HCT116 (cell line): ENCODE measurements around the gene WIPF3. TPM values are rescaled to one million over a fixed set of nuclear protein-coding genes. Genes with fewer than 3 reads are reported as not detected.

Experiments
- ATAC-seq: fragments of 200-7000 bp; cut with Tn5 transposase; 2 replicates; pipeline ENCODE4 v1.9.1; 2020; ENCODE audit warnings: mild to moderate bottlenecking, moderate library complexity
- BruUV-seq: library from RNA; stranded (reverse); fragments of 400-500 nt; replicated peaks from 2 replicates; lab custom pipeline; 2021; lab: Mats Ljungman, UMichigan
- CTCF ChIA-PET: fragments of 300-600 bp; sonication (Branson Sonifier 250); formaldehyde crosslinking; loops from one replicate; lab custom pipeline; 2021; ENCODE audit warnings: antibody characterized with exemption; lab: Charles Lee
- POLR2A ChIA-PET: fragments of 300-600, 350-600 bp; sonication (Branson Sonifier 250); formaldehyde crosslinking; loops from one replicate; lab custom pipeline; 2021; ENCODE audit warnings: antibody characterized with exemption; lab: Charles Lee
- RAD21 ChIA-PET, 2 experiments: fragments of 300-600 bp; sonication (Branson Sonifier 250); formaldehyde crosslinking; loops; one replicate each; lab custom pipeline; 2023; ENCODE audit warnings: low total read pairs in 2 of 2; ENCODE audit not compliant: uncharacterized antibody in 2 of 2, unreplicated experiment in 2 of 2, low non-redundant PET in 1 of 2; lab: Charles Lee
- DNase-seq: peaks from one replicate; pipeline ENCODE4 v3.0.0-alpha.2; 2010; ENCODE audit warnings: low read depth, low spot score
- H2AFZ ChIP-seq: fragments of 200-600 bp; shearing (Covaris generic), sonication (generic); 2 replicates; pipeline ENCODE4 v1.6.1; 2017; ENCODE audit warnings: low read depth, mixed run types, mixed read lengths, antibody characterized with exemption, low read length; ENCODE audit not compliant: poor library complexity, severe bottlenecking
- H3K27ac ChIP-seq: 2 replicates; pipeline ENCODE4 v1.5.1; 2012; ENCODE audit warnings: low read depth, low read length
- H3K27me3 ChIP-seq: fragments of 200-600 bp; sonication (generic); 2 replicates; pipeline ENCODE4 v1.6.1; 2016; ENCODE audit warnings: mixed run types, low read length, mixed read lengths; ENCODE audit not compliant: insufficient read depth
- H3K36me3 ChIP-seq, 2 experiments: fragments of 200-500 bp in 1 of 2; fragments of 200-600 bp in 1 of 2; sonication (Bioruptor generic) in 1 of 2; sonication (generic) in 1 of 2; 2 replicates each; pipeline versions ENCODE4 v1.5.1 to v1.6.1; 2014 to 2016; ENCODE audit warnings: low read length in 2 of 2, inconsistent platforms in 1 of 2, mixed read lengths in 1 of 2, mixed run types in 1 of 2; ENCODE audit not compliant: insufficient read depth in 2 of 2, control insufficient read depth in 1 of 2
- H3K4me1 ChIP-seq, 2 experiments: fragments of 200-600 bp in 1 of 2; sonication (generic) in 1 of 2; 2 replicates each; pipeline versions ENCODE4 v1.5.1 to v1.6.1; 2012 to 2017; ENCODE audit warnings: low read length in 2 of 2, inconsistent platforms in 1 of 2, mild to moderate bottlenecking in 1 of 2, mixed read lengths in 1 of 2, mixed run types in 1 of 2, moderate library complexity in 1 of 2; ENCODE audit not compliant: insufficient read depth in 2 of 2, control insufficient read depth in 1 of 2
- H3K4me2 ChIP-seq: fragments of 200-600 bp; sonication (generic); 2 replicates; pipeline ENCODE4 v1.6.1; 2017; ENCODE audit warnings: mixed run types, low read length, mixed read lengths
- H3K4me3 ChIP-seq, 2 experiments: fragments of 200-600 bp in 1 of 2; sonication (generic) in 1 of 2; replicated peaks in 1 of 2; 2 replicates each; pipeline ENCODE4 v1.5.1; 2011 to 2016; ENCODE audit warnings: low read length in 2 of 2, control low read depth in 1 of 2, low read depth in 1 of 2, mild to moderate bottlenecking in 1 of 2, mixed read lengths in 1 of 2, mixed run types in 1 of 2
- H3K79me2 ChIP-seq: fragments of 200-600 bp; sonication (generic); 2 replicates; pipeline ENCODE4 v1.6.1; 2017; ENCODE audit warnings: mild to moderate bottlenecking, mixed run types, low read length, moderate library complexity, mixed read lengths; ENCODE audit not compliant: insufficient read depth
- H3K9ac ChIP-seq: fragments of 200-600 bp; sonication (generic); 2 replicates; pipeline ENCODE4 v1.6.1; 2016; ENCODE audit warnings: low read length, mixed read lengths
- H3K9me2 ChIP-seq: fragments of 200-600 bp; sonication (generic), shearing (Covaris generic); 2 replicates; pipeline ENCODE4 v1.6.1; 2017; ENCODE audit warnings: mixed run types, mild to moderate bottlenecking, moderate library complexity; ENCODE audit not compliant: insufficient read depth
- H3K9me3 ChIP-seq, 2 experiments: fragments of 200-500 bp in 1 of 2; fragments of 200-600 bp in 1 of 2; sonication (Bioruptor generic) in 1 of 2; sonication (generic) in 1 of 2; 2 replicates each; pipeline ENCODE4 v1.6.1; 2014 to 2017; ENCODE audit warnings: low read length in 2 of 2, mixed read lengths in 2 of 2, inconsistent platforms in 1 of 2, low read depth in 1 of 2, mild to moderate bottlenecking in 1 of 2, mixed run types in 1 of 2, moderate library complexity in 1 of 2; ENCODE audit not compliant: control insufficient read depth in 1 of 2, insufficient read depth in 1 of 2
- H4K20me1 ChIP-seq: fragments of 200-600 bp; sonication (generic), shearing (Covaris generic); 2 replicates; pipeline ENCODE4 v1.6.1; 2017; ENCODE audit warnings: mixed run types, mild to moderate bottlenecking, moderate library complexity; ENCODE audit not compliant: insufficient read depth
- ATF3 ChIP-seq: IDR thresholded peaks from 2 replicates; pipeline ENCODE4 v1.6.1; 2012
- CBX3 ChIP-seq: IDR thresholded peaks from 2 replicates; pipeline ENCODE4 v1.6.1; 2012; ENCODE audit warnings: low read depth
- CEBPB ChIP-seq: IDR thresholded peaks from 2 replicates; pipeline ENCODE4 v1.6.1; 2012; ENCODE audit warnings: low read depth
- CTCF ChIP-seq, 3 experiments: fragments of 200-600 bp in 1 of 3; sonication (generic) in 1 of 3; IDR thresholded peaks in 2 of 3; conservative IDR thresholded peaks in 1 of 3; 2 replicates each; pipeline ENCODE4 v1.5.1; 2012 to 2017; ENCODE audit warnings: low read depth in 2 of 3, low read length in 2 of 3, antibody characterized with exemption in 1 of 3, borderline replicate concordance in 1 of 3, control low read depth in 1 of 3, mild to moderate bottlenecking in 1 of 3, mixed read lengths in 1 of 3, mixed run types in 1 of 3, moderate library complexity in 1 of 3; ENCODE audit not compliant: insufficient read depth in 1 of 3
- EZH2 ChIP-seq: fragments of 200-600 bp; sonication (generic); IDR thresholded peaks from 2 replicates; pipeline ENCODE4 v1.6.1; 2017; ENCODE audit warnings: antibody characterized with exemption, mixed run types
- JUND ChIP-seq: IDR thresholded peaks from 2 replicates; pipeline ENCODE4 v1.6.1; 2012
- POLR2AphosphoS5 ChIP-seq: IDR thresholded peaks from 2 replicates; pipeline ENCODE4 v1.6.1; 2011; ENCODE audit warnings: mild to moderate bottlenecking, low read depth, low read length, moderate library complexity
- RAD21 ChIP-seq: IDR thresholded peaks from 2 replicates; pipeline ENCODE4 v1.6.1; 2012; ENCODE audit warnings: low read depth, mild to moderate bottlenecking
- REST ChIP-seq: IDR thresholded peaks from 2 replicates; pipeline ENCODE4 v1.6.1; 2012; ENCODE audit warnings: low read depth
- SIN3A ChIP-seq: IDR thresholded peaks from 2 replicates; pipeline ENCODE4 v1.6.1; 2012; ENCODE audit warnings: low read depth
- SP1 ChIP-seq: IDR thresholded peaks from 2 replicates; pipeline ENCODE4 v1.6.1; 2012; ENCODE audit warnings: low read depth
- SRF ChIP-seq: IDR thresholded peaks from 2 replicates; pipeline ENCODE4 v1.6.1; 2012; ENCODE audit warnings: low read depth
- TCF7L2 ChIP-seq: IDR thresholded peaks from 2 replicates; pipeline ENCODE4 v1.7.0; 2011; ENCODE audit warnings: borderline replicate concordance, inconsistent platforms; ENCODE audit not compliant: insufficient read depth, insufficient read length; ENCODE audit errors: extremely low read depth
- YY1 ChIP-seq: IDR thresholded peaks from 2 replicates; pipeline ENCODE4 v1.6.1; 2011; ENCODE audit warnings: low read length, low read depth, moderate library complexity, mild to moderate bottlenecking; ENCODE audit not compliant: insufficient replicate concordance; ENCODE audit errors: extremely low read depth
- ZBTB33 ChIP-seq: IDR thresholded peaks from 2 replicates; pipeline ENCODE4 v1.6.1; 2011; ENCODE audit warnings: mild to moderate bottlenecking, low read length, moderate library complexity; ENCODE audit not compliant: insufficient replicate concordance; ENCODE audit errors: extremely low read depth
- ZFX ChIP-seq: fragments of 450-650 bp; IDR thresholded peaks from 2 replicates; pipeline ENCODE4 v1.6.1; 2017
- ZNF274 ChIP-seq: fragments of 200-500 bp; sonication (Bioruptor generic); IDR thresholded peaks from 2 replicates; pipeline ENCODE4 v1.6.1; 2014; ENCODE audit warnings: mild to moderate bottlenecking, low read depth, low read length, inconsistent platforms
- intact Hi-C: fragments of 100-400 bp; cut with micrococcal nuclease; formaldehyde crosslinking; loops from 2 replicates; pipeline ENCODE4 v1.10.0; 2022
- total RNA-seq: library from RNA; stranded (reverse); gene quantifications from one replicate; pipeline ENCODE4 v1.2.1, GENCODE V29; 2021; ENCODE audit not compliant: unreplicated experiment

The WIPF3 gene
- total RNA-seq, 1 experiment from 2014 or later: 8.6 TPM

GRCh38 chr7:29835718-29836117 lies 29.4 kb downstream of the WIPF3 start:
- H3K9ac ChIP-seq: no peak overlapping the region
- H3K36me3 ChIP-seq: no peaks in the 10 kb centered on the region
- TF ChIP-seq SIN3A: no peak
- no peak for TF ChIP-seq TCF7L2
- TF ChIP-seq ATF3: no peak
- TF ChIP-seq REST: no peak
- TF ChIP-seq SRF: no peak
- TF ChIP-seq JUND: no peak
- no peak for TF ChIP-seq SP1
- TF ChIP-seq CBX3: no peak
- TF ChIP-seq POLR2AphosphoS5: no peak
- no peak for TF ChIP-seq CTCF (IDR thresholded peaks at IDR 0.05 in 2 of 3, conservative IDR thresholded peaks at IDR 0.05 in 1 of 3; ENCODE audit: borderline replicate concordance in 1 of 3, insufficient read depth in 1 of 3, low read depth in 2 of 3, low read length in 2 of 3)
- TF ChIP-seq EZH2: no peak
- TF ChIP-seq ZNF274: no peak
- no peak for TF ChIP-seq RAD21
- TF ChIP-seq ZBTB33: no peak
- no peak for TF ChIP-seq ZFX
- TF ChIP-seq CEBPB: no peak
- no peak for TF ChIP-seq YY1
- TF ChIP-seq, all 23 proteins: peak for 0
- Histone ChIP-seq H3K4me1 (no peaks in the 10 kb centered on the region), H3K27me3 (no peaks in the 10 kb centered on the region), H3K4me2 (no peak overlapping the region), H3K27ac (no peak overlapping the region), H3K9me3 (peaks cover 5 to 6% of the 10 kb centered on the region in 2 experiments; a peak in 1 of 4 replicates), H3K4me3 (no peak overlapping the region), H4K20me1 (no peaks in the 10 kb centered on the region), H3K79me2 (no peaks in the 10 kb centered on the region), H2AFZ (no peak overlapping the region), H3K9me2 (no peaks in the 10 kb centered on the region)
- DNase-seq (no peak), ATAC-seq (no peak)
- ChIA-PET RAD21 (no interaction called here), CTCF (no interaction called here), POLR2A (no interaction called here)
- intact Hi-C loops: no loop called here
- BruUV-seq: no TSS peak
